Sigmoid colon (tissue), 7 donors: ENCODE data around the gene PRSS38. TPM values are rescaled to one million over a fixed set of nuclear protein-coding genes. Genes with fewer than 3 reads are reported as not detected.

Source experiments
- DNase-seq: peaks from one replicate; pipeline ENCODE4 v3.0.0-alpha.2; 2019
- H3K27ac ChIP-seq, 4 donors: fragments of 200-600 bp; sonication (generic); one replicate each; pipeline ENCODE4 v1.5.1; 2016 to 2019; ENCODE audit warnings: mild to moderate bottlenecking in 1 of 4
- H3K27me3 ChIP-seq, 3 donors: fragments of 200-600 bp; sonication (generic); one replicate each; pipeline ENCODE4 v1.5.1; 2019; ENCODE audit warnings: mild to moderate bottlenecking in 1 of 3
- H3K36me3 ChIP-seq, 4 donors: fragments of 200-600 bp; sonication (generic); one replicate each; pipeline ENCODE4 v1.5.1; 2016 to 2019
- H3K4me1 ChIP-seq, 4 donors: fragments of 200-600 bp; sonication (generic); one replicate each; pipeline ENCODE4 v1.5.1; 2017 to 2019
- H3K4me3 ChIP-seq, 4 donors: fragments of 200-600 bp; sonication (generic); one replicate each; pipeline ENCODE4 v1.5.1; 2017 to 2019; ENCODE audit warnings: mild to moderate bottlenecking in 2 of 4, moderate library complexity in 1 of 4
- H3K9me3 ChIP-seq, 4 donors: fragments of 200-600 bp in 3 of 4; sonication (generic) in 3 of 4; one replicate each; pipeline versions ENCODE4 v1.5.1 to v1.6.1; 2013 to 2019
- CTCF ChIP-seq, 4 experiments: fragments of 450-650 bp in 3 of 4; fragments of 200-600 bp in 1 of 4; IDR thresholded peaks; one replicate each; pipeline ENCODE4 v1.5.1; 2016 to 2019; ENCODE audit warnings: antibody characterized with exemption in 4 of 4, mild to moderate bottlenecking in 3 of 4, moderate library complexity in 2 of 4
- EP300 ChIP-seq, 4 donors: sonication (generic); formaldehyde crosslinking; IDR thresholded peaks; one replicate each; pipeline ENCODE4 v1.6.1; 2017; ENCODE audit warnings: antibody characterized with exemption in 4 of 4
- POLR2A ChIP-seq, 2 donors: fragments of 450-650 bp; IDR thresholded peaks; one replicate each; pipeline ENCODE4 v1.6.1; 2016; ENCODE audit warnings: antibody characterized with exemption in 2 of 2, mild to moderate bottlenecking in 2 of 2, moderate library complexity in 2 of 2
- POLR2AphosphoS5 ChIP-seq, 4 donors: sonication (generic); formaldehyde crosslinking; IDR thresholded peaks; one replicate each; pipeline ENCODE4 v1.6.1; 2017; ENCODE audit warnings: antibody characterized with exemption in 4 of 4
- WGBS, 2 donors: extraction: QIAGEN DNeasy Blood & Tissue Kit; methylation state at CpG; one replicate each; pipeline ENCODE4 v1.1.7; 2013; 5-methylcytosine and 5-hydroxymethylcytosine counted together
- intact Hi-C: fragments of 100-400 bp; cut with DNase I; formaldehyde crosslinking; loops from one replicate; pipeline ENCODE4 v1.15.1; 2023
- polyA plus RNA-seq, 3 donors: library from polyadenylated mRNA; stranded (reverse); fragments of 200-250 nt; gene quantifications; one replicate each; pipeline ENCODE4 v1.2.3, GENCODE V29; 2013
- total RNA-seq, 4 donors: library from RNA; depleted of rRNA; stranded (reverse); fragments of >200 nt; gene quantifications; one replicate each; pipeline ENCODE4 v1.1.0, GENCODE V29; 2016
- donor health status: healthy with polysubstance abuse.
- donor health status: Bipolar disorder and iron deficiency.
- donor health status: healthy.

Gene PRSS38
- total and polyA plus RNA-seq, 7 donors = not detected

GRCh38 chr1:227885648-227886502, 70.4 kb downstream of the PRSS38 start:
- intact Hi-C loops = loop anchor here (5.0 to 10.0 kb wide), 3 partner anchors 196 to 321 kb away; partner anchors contain the start of genes ARF1, IBA57 and ZNF678
- H3K27ac ChIP-seq = peak overlapping the region; percentile 91 to 99 (median 96)
- H3K27me3 ChIP-seq = no peaks in the 10 kb centered on the region
- H3K4me3 ChIP-seq = peak overlapping the region in 3 of 4 donors; percentile 60 to 72 (median 64)
- no peaks in the 10 kb centered on the region for H3K9me3 ChIP-seq
- 44 to 57% methylated on average over 14 of the region's 14 CpGs for WGBS, 2 donors
- H3K4me1 ChIP-seq = peaks cover 0 to 33% (median 22%) of the 10 kb centered on the region in 4 donors
- TF ChIP-seq EP300 (IDR thresholded peaks at IDR 0.05) = no peak
- peak in 1 of 4 donors; percentile 9 for TF ChIP-seq POLR2AphosphoS5 (IDR thresholded peaks at IDR 0.05)
- TF ChIP-seq CTCF (IDR thresholded peaks at IDR 0.05) = no peak
- no peak for TF ChIP-seq POLR2A (IDR thresholded peaks at IDR 0.05)
- DNase-seq = peak; percentile 90
- H3K36me3 ChIP-seq = no peaks in the 10 kb centered on the region

- 27 to 30% methylated on average over 18 of the region's 18 CpGs for WGBS, 2 donors
- H3K9me3 ChIP-seq = no peaks in the 10 kb centered on the region
- peak overlapping the region; percentile 52 to 72 (median 62) for H3K4me3 ChIP-seq
Measured at GRCh38 chr1:227886503-227886961, 71.1 kb downstream of the PRSS38 start.

GRCh38 chr1:227886993-227887696, 71.7 kb downstream of the PRSS38 start:
- WGBS, 2 donors = 4 to 10% methylated on average over 30 of the region's 30 CpGs
- peak; percentile 92 for DNase-seq
- Histone ChIP-seq H3K27me3 (no peaks in the 10 kb centered on the region), H3K4me3 (peak overlapping the region; percentile 52 to 72 (median 62)), H3K4me1 (peaks cover 0 to 33% (median 22%) of the 10 kb centered on the region in 4 donors), H3K36me3 (no peaks in the 10 kb centered on the region), H3K9me3 (no peaks in the 10 kb centered on the region), H3K27ac (peak overlapping the region; percentile 91 to 99 (median 96))
- intact Hi-C loops = loop anchor here (1.0 to 10.0 kb wide), 5 partner anchors 59 to 322 kb away; partner anchors contain the start of genes ARF1, IBA57 and ZNF678
- TF ChIP-seq EP300 (IDR thresholded peaks at IDR 0.05) (peak in 2 of 4 donors; percentile 69 to 70), POLR2AphosphoS5 (IDR thresholded peaks at IDR 0.05) (peak; percentile 60 to 80 (median 76)), POLR2A (IDR thresholded peaks at IDR 0.05) (peak in 1 of 2 donors; percentile 13), CTCF (IDR thresholded peaks at IDR 0.05) (no peak)

More at GRCh38 chr1:227886503-227886961, 71.1 kb downstream of the PRSS38 start:
- TF ChIP-seq EP300 (IDR thresholded peaks at IDR 0.05) = no peak
- TF ChIP-seq POLR2AphosphoS5 (IDR thresholded peaks at IDR 0.05) = no peak
- no peak for TF ChIP-seq CTCF (IDR thresholded peaks at IDR 0.05)
- intact Hi-C loops = loop anchor here (5.0 to 10.0 kb wide), 3 partner anchors 196 to 322 kb away; partner anchors contain the start of genes ARF1, IBA57 and ZNF678
- Histone ChIP-seq H3K27me3 (no peaks in the 10 kb centered on the region), H3K27ac (peak overlapping the region; percentile 91 to 99 (median 96)), H3K4me1 (peaks cover 0 to 33% (median 22%) of the 10 kb centered on the region in 4 donors), H3K36me3 (no peaks in the 10 kb centered on the region)
- peak; percentile 73 for DNase-seq

- Histone ChIP-seq H3K4me3 (peak overlapping the region; percentile 52 to 72 (median 62)), H3K27me3 (no peaks in the 10 kb centered on the region), H3K36me3 (no peaks in the 10 kb centered on the region), H3K9me3 (no peaks in the 10 kb centered on the region), H3K27ac (peak overlapping the region; percentile 91 to 99 (median 96)), H3K4me1 (peaks cover 0 to 33% (median 22%) of the 10 kb centered on the region in 4 donors)
- WGBS, 2 donors = 45 to 63% methylated on average over 40 of the region's 40 CpGs
- intact Hi-C loops = loop anchor here (1.0 to 10.0 kb wide), 6 partner anchors 54 to 323 kb away; partner anchors contain the start of genes ARF1, IBA57 and ZNF678
- peak; percentile 76 to 86 (median 80) for TF ChIP-seq POLR2AphosphoS5 (IDR thresholded peaks at IDR 0.05)
- TF ChIP-seq CTCF (IDR thresholded peaks at IDR 0.05) = peak in 2 of 4 experiments; percentile 7 to 9
- peak in 1 of 4 donors; percentile 39 for TF ChIP-seq EP300 (IDR thresholded peaks at IDR 0.05)
- TF ChIP-seq POLR2A (IDR thresholded peaks at IDR 0.05) = peak in 1 of 2 donors; percentile 32
- DNase-seq = peak; percentile 93
Measured at GRCh38 chr1:227887697-227888403, 72.4 kb downstream of the PRSS38 start.
